Gastroesophageal sphincter (tissue), 4 donors: ENCODE data around the gene FBXO31. TPM values are rescaled to one million over a fixed set of nuclear protein-coding genes. Genes with fewer than 3 reads are reported as not detected.

ENCODE experiments used
- ATAC-seq: fragments of 150-250 bp; one replicate; pipeline ENCODE4 v1.9.1; 2016; ENCODE audit warnings: mild to moderate bottlenecking, moderate library complexity
- H3K27ac ChIP-seq, 4 donors: fragments of 200-600 bp; sonication (generic) in 3 of 4; 1 replicate in 3 of 4; 2 replicates in 1 of 4; pipeline ENCODE4 v1.5.1; 2016 to 2019
- H3K27me3 ChIP-seq: fragments of 200-600 bp; sonication (generic); one replicate; pipeline ENCODE4 v1.5.1; 2019
- H3K36me3 ChIP-seq, 2 donors: fragments of 200-600 bp; sonication (generic); one replicate each; pipeline ENCODE4 v1.5.1; 2019; ENCODE audit warnings: control low read depth in 1 of 2
- H3K4me1 ChIP-seq, 3 donors: fragments of 200-600 bp; sonication (generic); 1 replicate in 2 of 3; 2 replicates in 1 of 3; pipeline ENCODE4 v1.5.1; 2016 to 2019; ENCODE audit warnings: control low read depth in 2 of 3
- H3K4me3 ChIP-seq, 2 donors: fragments of 200-600 bp; sonication (generic); one replicate each; pipeline ENCODE4 v1.5.1; 2019; ENCODE audit warnings: mild to moderate bottlenecking in 1 of 2, moderate library complexity in 1 of 2
- H3K9me3 ChIP-seq, 3 donors: fragments of 200-600 bp; sonication (generic); one replicate each; pipeline ENCODE4 v1.5.1; 2017 to 2019; ENCODE audit warnings: control low read depth in 2 of 3
- CTCF ChIP-seq, 4 experiments: fragments of 200-600 bp in 2 of 4; fragments of 450-650 bp in 2 of 4; sonication (generic) in 1 of 4; IDR thresholded peaks; one replicate each; pipeline ENCODE4 v1.5.1; 2017 to 2019; ENCODE audit warnings: antibody characterized with exemption in 4 of 4, mild to moderate bottlenecking in 2 of 4, moderate library complexity in 2 of 4
- EP300 ChIP-seq: sonication (generic); formaldehyde crosslinking; IDR thresholded peaks from one replicate; pipeline ENCODE4 v1.6.1; 2017; ENCODE audit warnings: antibody characterized with exemption, mild to moderate bottlenecking
- POLR2A ChIP-seq, 2 donors: fragments of 450-650 bp; IDR thresholded peaks; one replicate each; pipeline ENCODE4 v1.6.1; 2017; ENCODE audit warnings: antibody characterized with exemption in 2 of 2, mild to moderate bottlenecking in 2 of 2, moderate library complexity in 1 of 2
- POLR2AphosphoS5 ChIP-seq: sonication (generic); formaldehyde crosslinking; IDR thresholded peaks from one replicate; pipeline ENCODE4 v1.6.1; 2017; ENCODE audit warnings: antibody characterized with exemption
- WGBS, 2 donors: methylation state at CpG; one replicate each; pipeline ENCODE4 v1.1.5; 2018; ENCODE audit warnings: low coverage in 1 of 2; 5-methylcytosine and 5-hydroxymethylcytosine counted together
- total RNA-seq, 4 donors: library from RNA; depleted of rRNA; stranded (reverse); fragments of >200 nt; gene quantifications; one replicate each; pipeline ENCODE4 v1.1.0, GENCODE V29; 2016

The FBXO31 gene
- total RNA-seq, 4 donors from 2014 or later: 69.2 to 141 (median 85.1) TPM

- no peaks in the 10 kb centered on the region for H3K27me3 ChIP-seq
- no peaks in the 10 kb centered on the region for H3K4me1 ChIP-seq
- no peak overlapping the region for H3K27ac ChIP-seq
- H3K9me3 ChIP-seq: no peaks in the 10 kb centered on the region
- H3K36me3 ChIP-seq: peaks cover 0 to 99% of the 10 kb centered on the region in 2 donors
- ATAC-seq: no peak
- 84 to 87% methylated on average over 7 to 10 of the region's 19 CpGs for WGBS, 2 donors
- no peak for TF ChIP-seq POLR2A (IDR thresholded peaks at IDR 0.05)
- TF ChIP-seq POLR2AphosphoS5: no peak
- no peak for TF ChIP-seq EP300
- TF ChIP-seq CTCF (IDR thresholded peaks at IDR 0.05): no peak
- H3K4me3 ChIP-seq: no peak overlapping the region
These were observed 21.4 kb upstream of the FBXO31 start for GRCh38 chr16:87404764-87405625.

GRCh38 chr16:87395181-87395842 lies 11.7 kb upstream of the FBXO31 start:
- TF ChIP-seq EP300 (no peak), CTCF (IDR thresholded peaks at IDR 0.05) (no peak), POLR2AphosphoS5 (no peak), POLR2A (IDR thresholded peaks at IDR 0.05) (no peak)
- Histone ChIP-seq H3K27ac (peak overlapping the region in 3 of 4 donors; percentile 15 to 99 (median 15)), H3K9me3 (no peaks in the 10 kb centered on the region), H3K27me3 (no peaks in the 10 kb centered on the region), H3K4me1 (peaks cover 5 to 51% (median 16%) of the 10 kb centered on the region in 3 donors), H3K4me3 (no peak overlapping the region), H3K36me3 (peaks cover 3 to 30% of the 10 kb centered on the region in 2 donors)
- WGBS, 2 donors: 59 to 63% methylated on average over 7 of the region's 7 CpGs
- ATAC-seq: no peak

- no peak for ATAC-seq
- Histone ChIP-seq H3K27ac (peak overlapping the region; percentile 65 to 99 (median 99)), H3K36me3 (peaks cover 0 to 13% of the 10 kb centered on the region in 2 donors), H3K27me3 (no peaks in the 10 kb centered on the region), H3K9me3 (no peaks in the 10 kb centered on the region), H3K4me3 (peak overlapping the region; percentile 92), H3K4me1 (peaks cover 5 to 59% (median 16%) of the 10 kb centered on the region in 3 donors)
- 74 to 76% methylated on average over 6 of the region's 6 CpGs for WGBS, 2 donors
- no peak for TF ChIP-seq POLR2A (IDR thresholded peaks at IDR 0.05)
- no peak for TF ChIP-seq EP300
- TF ChIP-seq POLR2AphosphoS5: no peak
- no peak for TF ChIP-seq CTCF (IDR thresholded peaks at IDR 0.05)
These were observed 10.1 kb upstream of the FBXO31 start for GRCh38 chr16:87393680-87394055.

- peaks cover 5 to 63% (median 16%) of the 10 kb centered on the region in 3 donors for H3K4me1 ChIP-seq
- peak overlapping the region; percentile 92 for H3K4me3 ChIP-seq
- no peaks in the 10 kb centered on the region for H3K9me3 ChIP-seq
- TF ChIP-seq CTCF (IDR thresholded peaks at IDR 0.05) (peak in 3 of 4 experiments; percentile 2 to 49 (median 17)), EP300 (no peak), POLR2AphosphoS5 (no peak)
- 0 to 2% methylated on average over 9 to 20 of the region's 53 CpGs for WGBS, 2 donors
- peaks cover 0 to 7% of the 10 kb centered on the region in 2 donors for H3K36me3 ChIP-seq
- no peak for ATAC-seq
- no peaks in the 10 kb centered on the region for H3K27me3 ChIP-seq
- peak overlapping the region; percentile 65 to 99 (median 99) for H3K27ac ChIP-seq
These were observed 9.5 kb upstream of the FBXO31 start for GRCh38 chr16:87392821-87393679.
